Endothelial cell of umbilical vein (primary cell): ENCODE measurements around the gene ZNF205. TPM values are rescaled to one million over a fixed set of nuclear protein-coding genes. Genes with fewer than 3 reads are reported as not detected.

Experiments used
- BruUV-seq: library from RNA; stranded (reverse); fragments of 400-500 nt; replicated peaks from 2 replicates; lab custom pipeline; 2021; lab: Mats Ljungman, UMichigan
- CTCF ChIA-PET: fragments of 300-600, 350-600 bp; sonication (Branson Sonifier 250); formaldehyde crosslinking; loops from one replicate; lab custom pipeline; 2021; ENCODE audit warnings: antibody characterized with exemption, inconsistent platforms; lab: Charles Lee
- POLR2A ChIA-PET: fragments of 300-600, 350-600 bp; sonication (Branson Sonifier 250); formaldehyde crosslinking; loops from one replicate; lab custom pipeline; 2021; ENCODE audit warnings: antibody characterized with exemption, inconsistent platforms; lab: Charles Lee
- DNase-seq: peaks from one replicate; pipeline ENCODE4 v3.0.0-alpha.2; 2011; ENCODE audit warnings: low read depth, low spot score
- FAIRE-seq: peaks from 2 replicates; lab custom pipeline; 2011; peaks lifted over from hg19 to GRCh38; lab: Jason Lieb, UNC
- H2AFZ ChIP-seq: 2 replicates; pipeline ENCODE4 v1.6.0; 2012; ENCODE audit warnings: low read depth, low read length, control low read depth, inconsistent platforms
- H3K27ac ChIP-seq: 2 replicates; pipeline ENCODE4 v1.5.1; 2011; ENCODE audit warnings: low read depth, mild to moderate bottlenecking, control low read depth, low read length, moderate library complexity; ENCODE audit not compliant: insufficient read depth
- H3K27me3 ChIP-seq, 2 experiments: 2 replicates each; pipeline versions ENCODE4 v1.6.0 to v1.6.1; 2011; ENCODE audit warnings: low read length in 2 of 2, mixed read lengths in 1 of 2; ENCODE audit not compliant: control insufficient read depth in 2 of 2, insufficient read depth in 2 of 2
- H3K36me3 ChIP-seq, 2 experiments: 2 replicates in 1 of 2; 3 replicates in 1 of 2; pipeline ENCODE4 v1.5.1; 2011; ENCODE audit warnings: low read length in 2 of 2, mild to moderate bottlenecking in 1 of 2, moderate library complexity in 1 of 2; ENCODE audit not compliant: control insufficient read depth in 2 of 2, insufficient read depth in 2 of 2; ENCODE audit errors: extremely low read depth in 1 of 2
- H3K4me1 ChIP-seq: 3 replicates; pipeline ENCODE4 v1.5.1; 2011; ENCODE audit warnings: mild to moderate bottlenecking, low read length; ENCODE audit not compliant: control insufficient read depth, insufficient read depth; ENCODE audit errors: extremely low read depth
- H3K4me2 ChIP-seq: 2 replicates; pipeline ENCODE4 v1.6.1; 2011; ENCODE audit warnings: low read length, control low read depth, mixed read lengths; ENCODE audit not compliant: insufficient read depth
- H3K4me3 ChIP-seq, 3 experiments: fragments of 200-600 bp in 1 of 3; sonication (generic), shearing (Covaris generic) in 1 of 3; replicated peaks in 1 of 3; 2 replicates each; pipeline ENCODE4 v1.5.1; 2011 to 2016; ENCODE audit warnings: control low read depth in 3 of 3, low read length in 3 of 3, mild to moderate bottlenecking in 2 of 3, inconsistent platforms in 1 of 3, low read depth in 1 of 3, moderate library complexity in 1 of 3; ENCODE audit not compliant: insufficient read depth in 1 of 3
- H3K79me2 ChIP-seq: 2 replicates; pipeline ENCODE4 v1.6.0; 2012; ENCODE audit warnings: low read length, inconsistent platforms; ENCODE audit not compliant: control insufficient read depth, insufficient read depth
- H3K9ac ChIP-seq: replicated peaks from 2 replicates; pipeline ENCODE3; 2011; ENCODE audit warnings: low read length, control low read depth; ENCODE audit not compliant: insufficient read depth; ENCODE audit errors: extremely low read depth
- H3K9me1 ChIP-seq: replicated peaks from 3 replicates; pipeline ENCODE4 v1.6.0; 2011; ENCODE audit warnings: mild to moderate bottlenecking, low read length; ENCODE audit not compliant: control insufficient read depth, insufficient read depth; ENCODE audit errors: extremely low read depth
- H3K9me3 ChIP-seq: replicated peaks from 2 replicates; pipeline ENCODE4 v1.5.1; 2012; ENCODE audit warnings: low read length, inconsistent platforms; ENCODE audit not compliant: control insufficient read depth, insufficient read depth
- H4K20me1 ChIP-seq: replicated peaks from 2 replicates; pipeline ENCODE3; 2011; ENCODE audit warnings: mild to moderate bottlenecking, low read length; ENCODE audit not compliant: control insufficient read depth, insufficient read depth; ENCODE audit errors: extremely low read depth
- EZH2 ChIP-seq: IDR thresholded peaks from 2 replicates; pipeline ENCODE4 v1.6.1; 2012; ENCODE audit warnings: borderline replicate concordance, low read depth, mild to moderate bottlenecking, moderate library complexity, low read length, inconsistent platforms; ENCODE audit not compliant: severe bottlenecking
- FOS ChIP-seq: IDR thresholded peaks from 2 replicates; pipeline ENCODE4 v1.6.1; 2011; ENCODE audit warnings: mild to moderate bottlenecking, low read length, moderate library complexity, borderline replicate concordance; ENCODE audit not compliant: insufficient read depth
- GATA2 ChIP-seq: IDR thresholded peaks from 2 replicates; pipeline ENCODE4 v1.7.0; 2011; ENCODE audit warnings: low read depth, mild to moderate bottlenecking, moderate library complexity, mixed read lengths, low read length; ENCODE audit not compliant: insufficient read length, insufficient read depth
- JUN ChIP-seq: IDR thresholded peaks from 2 replicates; pipeline ENCODE4 v1.6.1; 2011; ENCODE audit warnings: borderline replicate concordance, low read depth; ENCODE audit not compliant: insufficient read length, insufficient read depth
- MYC ChIP-seq: IDR thresholded peaks from one replicate; pipeline ENCODE4 v1.6.1; 2011; ENCODE audit warnings: mild to moderate bottlenecking, low read depth, low read length
- POLR2A ChIP-seq: IDR thresholded peaks from 2 replicates; pipeline ENCODE4 v1.6.1; 2012; ENCODE audit warnings: low read depth, mild to moderate bottlenecking, control low read depth, low read length
- POLR2AphosphoS5 ChIP-seq: IDR thresholded peaks from 2 replicates; pipeline ENCODE4 v1.6.1; 2012; ENCODE audit warnings: low read depth, mild to moderate bottlenecking, control low read depth, low read length, moderate library complexity; ENCODE audit not compliant: insufficient read depth
- dilution Hi-C: fragments of 300-500 bp; cut with MboI; formaldehyde crosslinking; loops from one replicate; pipeline ENCODE4 v1.15.0; 2019; ENCODE audit warnings: low sequenced_read_pairs; ENCODE audit not compliant: extremely low pct_ligation_motif_present
- intact Hi-C: fragments of 100-400 bp; cut with micrococcal nuclease; formaldehyde crosslinking; loops from one replicate; pipeline ENCODE4 v1.10.0; 2022
- polyA plus RNA-seq, 4 experiments: library from polyadenylated mRNA; depleted of rRNA in 3 of 4; stranded (reverse) in 3 of 4; unstranded in 1 of 4; fragments of >200 nt; gene quantifications; 2 replicates each; pipeline versions ENCODE4 v1.2.1 to v1.2.3, GENCODE V29; 2011 to 2012; ENCODE audit warnings: missing spikeins in 1 of 4
- total RNA-seq: library from RNA; stranded (reverse); gene quantifications from 2 replicates; pipeline ENCODE4 v1.2.3, GENCODE V29; 2021
- TF ChIP-seq, protein P1 (sequence below), 2 donors: IDR thresholded peaks; 1 replicate in 1 of 2; 2 replicates in 1 of 2; pipeline ENCODE4 v1.5.1; 2011; ENCODE audit warnings: low read length in 2 of 2, mild to moderate bottlenecking in 2 of 2, moderate library complexity in 2 of 2, control low read depth in 1 of 2, inconsistent platforms in 1 of 2, low read depth in 1 of 2; ENCODE audit not compliant: insufficient read depth in 1 of 2; ENCODE audit errors: extremely low read depth in 1 of 2
- TF ChIP-seq, protein P2 (sequence below): IDR thresholded peaks from 2 replicates; pipeline ENCODE4 v1.6.1; 2011; ENCODE audit not compliant: insufficient read depth, insufficient read length

ZNF205 gene
- total and polyA plus RNA-seq, 2 donors (not counting 3 experiments of a cell fraction or from before 2014, with no cell fraction given) = 18.5 to 19.0 TPM

- Histone ChIP-seq H3K9me1 (no peaks in the 10 kb centered on the region), H4K20me1 (no peaks in the 10 kb centered on the region), H3K4me3 (no peak overlapping the region), H3K9ac (no peak overlapping the region), H3K36me3 (no peaks in the 10 kb centered on the region), H3K27me3 (no peaks in the 10 kb centered on the region), H3K9me3 (no peaks in the 10 kb centered on the region), H3K27ac (no peak overlapping the region), H3K79me2 (no peaks in the 10 kb centered on the region), H2AFZ (no peak overlapping the region), H3K4me2 (no peak overlapping the region), H3K4me1 (peaks cover 10% of the 10 kb centered on the region)
- BruUV-seq = no TSS peak
- CTCF ChIA-PET = interaction anchor here (0.8 to 8.7 kb wide), 11 partner anchors 8 to 121 kb away, joined by 3 to 54 read pairs (median 5); partner anchors contain the start of gene ZNF213
- dilution Hi-C loops = no loop called here
- POLR2A ChIA-PET = interaction anchor here (2.6 kb wide), 1 partner anchor 13 kb away, joined by 9 read pairs; the partner anchor contains the start of gene ZNF213
- FAIRE-seq (no peak), DNase-seq (no peak)
- TF ChIP-seq JUN = no peak
- TF ChIP-seq, protein P1, sequence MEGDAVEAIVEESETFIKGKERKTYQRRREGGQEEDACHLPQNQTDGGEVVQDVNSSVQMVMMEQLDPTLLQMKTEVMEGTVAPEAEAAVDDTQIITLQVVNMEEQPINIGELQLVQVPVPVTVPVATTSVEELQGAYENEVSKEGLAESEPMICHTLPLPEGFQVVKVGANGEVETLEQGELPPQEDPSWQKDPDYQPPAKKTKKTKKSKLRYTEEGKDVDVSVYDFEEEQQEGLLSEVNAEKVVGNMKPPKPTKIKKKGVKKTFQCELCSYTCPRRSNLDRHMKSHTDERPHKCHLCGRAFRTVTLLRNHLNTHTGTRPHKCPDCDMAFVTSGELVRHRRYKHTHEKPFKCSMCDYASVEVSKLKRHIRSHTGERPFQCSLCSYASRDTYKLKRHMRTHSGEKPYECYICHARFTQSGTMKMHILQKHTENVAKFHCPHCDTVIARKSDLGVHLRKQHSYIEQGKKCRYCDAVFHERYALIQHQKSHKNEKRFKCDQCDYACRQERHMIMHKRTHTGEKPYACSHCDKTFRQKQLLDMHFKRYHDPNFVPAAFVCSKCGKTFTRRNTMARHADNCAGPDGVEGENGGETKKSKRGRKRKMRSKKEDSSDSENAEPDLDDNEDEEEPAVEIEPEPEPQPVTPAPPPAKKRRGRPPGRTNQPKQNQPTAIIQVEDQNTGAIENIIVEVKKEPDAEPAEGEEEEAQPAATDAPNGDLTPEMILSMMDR (IDR thresholded peaks at IDR 0.05; ENCODE audit: extremely low read depth in 1 of 2, insufficient read depth in 1 of 2, low read depth in 1 of 2, low read length in 2 of 2) = no peak
- no peak for TF ChIP-seq POLR2AphosphoS5
- no peak for TF ChIP-seq FOS
- TF ChIP-seq GATA2 = no peak
- no peak for TF ChIP-seq MYC
- no peak for TF ChIP-seq POLR2A
- no peak for TF ChIP-seq EZH2
- TF ChIP-seq, protein P2, sequence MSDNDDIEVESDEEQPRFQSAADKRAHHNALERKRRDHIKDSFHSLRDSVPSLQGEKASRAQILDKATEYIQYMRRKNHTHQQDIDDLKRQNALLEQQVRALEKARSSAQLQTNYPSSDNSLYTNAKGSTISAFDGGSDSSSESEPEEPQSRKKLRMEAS = no peak
- intact Hi-C loops = no loop called here
These were observed 36.1 kb downstream of the ZNF205 start for GRCh38 chr16:3148256-3149192.
